Stimulated activated CD4-positive, alpha-beta T cell treated with anti-CD3 and anti-CD28 coated beads, Interleukin-1b, Interleukin-23, amount 100 ng/mL, for 1 hour (primary cell): Measurements from ENCODE around the gene KRI1.
"Not testable (repeated sequence)": the region's sequence is repeated elsewhere in the genome, so short reads cannot be mapped to it uniquely, and the experiment has no call there.

Source experiments
- DNase-seq, 2 donors: peaks; one replicate each; pipeline ENCODE4 v3.0.0-alpha.2; 2020; ENCODE audit warnings: low read depth in 2 of 2

Gene KRI1

DNA sequence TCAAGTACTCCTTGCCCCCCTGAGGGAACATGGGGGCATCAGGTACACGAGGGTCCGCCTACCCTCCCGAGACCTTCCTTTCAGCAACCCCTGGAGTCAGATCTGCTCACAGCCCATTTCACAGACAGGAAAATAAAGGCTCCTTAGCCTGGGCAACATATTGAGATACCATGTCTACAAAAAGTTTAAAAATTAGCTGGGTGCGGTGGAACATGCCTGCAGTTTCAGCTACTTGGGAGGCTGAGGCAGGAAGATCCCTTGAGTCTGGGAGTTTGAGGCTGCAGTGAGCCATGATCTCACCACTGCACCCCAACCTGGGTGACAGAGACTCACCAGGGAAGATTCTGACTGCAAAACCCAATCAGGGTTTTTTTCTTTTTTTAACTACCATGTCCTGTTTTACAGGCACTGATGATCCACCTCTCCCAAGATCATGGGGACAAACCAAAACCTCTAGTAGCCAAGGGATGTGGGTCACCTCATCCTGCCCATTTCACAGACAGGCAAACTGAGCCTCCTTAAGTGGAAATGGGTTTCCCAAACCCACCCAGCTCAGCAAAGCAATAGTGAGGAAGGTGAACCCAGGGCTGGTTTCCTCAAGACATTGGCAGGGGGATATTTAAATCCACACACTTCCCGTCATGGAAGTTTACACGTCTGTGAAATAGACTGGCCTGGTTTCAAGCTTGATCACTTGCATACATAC, 9.4 kb upstream of the KRI1 start:
- no peak for DNase-seq

- no peak for DNase-seq
Observed at GRCh38 chr19:10574462-10574861, 8.7 kb upstream of the KRI1 start.

GRCh38 chr19:10573793-10574192, 8.0 kb upstream of the KRI1 start:
- not testable (repeated sequence) for DNase-seq

DNA sequence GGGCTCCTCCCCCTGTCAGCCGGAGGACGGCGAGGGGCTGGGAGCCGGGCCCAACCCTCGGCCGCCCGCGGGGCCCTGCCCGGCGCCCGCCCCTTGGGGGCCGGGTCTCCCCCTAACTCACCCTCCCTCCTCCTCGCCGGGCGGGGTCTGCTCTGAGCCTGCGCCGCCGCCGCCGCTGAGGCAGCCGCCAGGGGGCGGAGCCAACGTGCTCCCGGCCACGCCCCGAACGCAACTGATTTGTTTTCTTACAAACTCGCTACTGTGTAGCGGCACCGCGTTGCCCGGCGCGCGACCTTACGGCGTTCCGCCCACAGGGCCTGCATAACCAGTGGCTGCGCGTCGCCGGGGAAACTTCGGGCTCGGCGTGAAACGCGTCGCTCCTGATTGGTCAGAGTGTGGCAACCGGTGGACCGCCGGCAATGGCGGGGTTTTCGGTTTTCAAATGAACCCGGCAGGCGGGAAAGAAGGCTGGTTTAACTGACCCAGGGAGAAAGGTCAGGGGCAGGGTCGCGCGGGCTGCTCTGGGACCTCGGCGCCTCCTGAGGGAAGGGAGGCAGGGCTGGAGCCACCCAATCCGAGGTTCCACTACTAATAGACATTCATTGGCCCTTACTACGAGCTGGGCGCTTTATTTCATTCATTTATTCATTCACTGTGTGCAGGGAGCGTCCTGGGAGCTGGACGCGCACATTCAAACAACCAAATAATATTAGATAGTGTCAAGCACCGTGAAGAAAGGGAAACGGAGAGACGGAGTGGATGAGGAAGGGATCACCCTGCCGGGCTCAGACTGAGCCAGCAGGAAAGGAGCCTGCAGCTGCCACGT, 3.2 kb upstream of the KRI1 start, which contains the start of gene CDKN2D:
CDKN2D (minus strand) TSS at position 154 of the 826 bp plus-strand sequence. CDS start 326 bp downstream, outside the sequence.
- peak; percentile 97 to 99 for DNase-seq

GRCh38 chr19:10568062-10568825, 2.4 kb upstream of the KRI1 start:
- no peak for DNase-seq

- DNase-seq, result no peak
Observed at GRCh38 chr19:10567656-10568055, 1.8 kb upstream of the KRI1 start.

DNA sequence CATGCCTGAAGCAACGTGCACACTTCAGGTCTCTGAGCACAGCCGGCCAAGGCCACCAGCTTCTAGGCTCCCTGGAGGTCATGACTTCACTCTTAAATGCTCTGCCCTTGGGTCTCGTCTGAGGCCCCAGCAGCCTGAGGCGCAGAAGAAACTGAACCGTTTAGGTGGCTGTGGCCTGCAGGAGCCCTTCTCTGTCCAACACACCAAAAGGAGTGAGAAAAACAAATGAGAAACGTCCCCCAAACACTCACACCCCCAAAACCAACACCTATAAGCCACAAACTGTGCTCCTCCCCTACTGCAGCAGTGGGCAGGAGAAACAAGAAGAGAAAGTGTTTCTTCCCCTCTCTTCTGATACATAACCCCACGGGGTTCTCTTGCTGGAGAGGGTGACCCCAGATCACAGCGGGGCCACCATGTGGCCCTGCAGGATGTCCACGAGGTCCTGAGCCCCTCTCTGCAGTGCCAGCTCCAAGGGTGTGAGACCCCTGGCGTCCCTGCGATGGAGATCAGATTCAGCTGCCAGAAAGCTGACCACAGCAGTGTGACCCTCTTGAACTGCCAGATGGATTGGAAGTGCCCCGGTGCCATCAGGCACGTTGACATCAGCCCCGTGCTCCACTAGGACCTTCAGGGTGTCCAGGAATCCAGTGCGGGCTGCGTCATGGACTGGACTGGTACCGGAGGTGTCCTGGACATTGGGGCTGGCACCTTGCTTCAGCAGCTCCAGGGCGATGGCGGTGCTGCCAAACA, 1.0 kb upstream of the KRI1 start:
- DNase-seq, result no peak

- DNase-seq, result no peak
Observed at GRCh38 chr19:10566408-10566657, 523 bp upstream of the KRI1 start.

DNA sequence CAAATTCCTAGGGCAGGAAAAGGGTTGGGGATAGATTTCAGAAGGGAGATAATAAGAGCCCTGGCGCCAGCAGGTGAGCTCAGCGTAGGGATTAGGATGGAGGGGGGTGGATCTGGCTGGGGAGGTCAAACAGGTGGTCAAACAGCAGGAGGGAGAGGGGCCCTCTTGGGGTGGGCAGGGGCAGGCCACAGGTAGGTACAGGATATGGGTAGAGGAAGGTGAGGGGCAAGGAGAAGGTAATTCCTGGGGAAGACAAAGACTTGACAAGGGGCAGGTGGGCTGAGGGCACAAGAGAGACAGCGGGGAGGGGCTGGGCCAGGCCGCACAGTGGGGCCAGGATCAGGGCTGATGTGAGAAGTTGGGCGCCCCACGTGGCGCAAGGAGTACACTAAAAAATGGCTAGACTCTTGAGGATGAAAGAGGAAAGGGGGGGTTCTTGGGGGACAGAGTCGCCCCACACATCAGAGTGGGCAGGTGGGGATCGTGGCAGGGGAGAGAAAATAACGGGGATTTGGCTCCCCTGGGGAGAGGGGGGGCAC, 713 bp downstream of the KRI1 start:
- no peak for DNase-seq

DNA sequence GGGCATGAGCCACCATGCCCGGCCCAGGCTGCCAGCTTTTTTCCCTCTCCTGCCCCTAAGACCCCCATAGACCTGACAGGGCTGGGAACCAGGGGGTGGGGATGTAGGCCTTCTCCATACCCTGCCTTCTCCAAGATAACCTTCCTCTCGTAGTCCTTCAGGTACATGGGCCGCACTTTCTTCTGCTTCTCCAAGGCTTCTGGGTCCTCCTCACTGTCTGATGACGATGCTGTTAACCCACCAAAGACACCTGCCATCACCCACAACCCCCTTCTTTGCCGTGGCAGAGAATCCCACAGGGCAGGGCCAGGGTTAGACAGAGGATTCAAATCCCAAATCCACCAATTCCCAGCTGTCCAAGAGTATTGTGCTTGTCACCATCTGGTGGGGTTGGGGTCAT, 3.2 kb downstream of the KRI1 start:
- no peak for DNase-seq

- DNase-seq, result no peak
Observed at GRCh38 chr19:10560154-10560553, 5.7 kb downstream of the KRI1 start.

GRCh38 chr19:10557603-10558197, 8.1 kb downstream of the KRI1 start:
- no peak for DNase-seq

DNA sequence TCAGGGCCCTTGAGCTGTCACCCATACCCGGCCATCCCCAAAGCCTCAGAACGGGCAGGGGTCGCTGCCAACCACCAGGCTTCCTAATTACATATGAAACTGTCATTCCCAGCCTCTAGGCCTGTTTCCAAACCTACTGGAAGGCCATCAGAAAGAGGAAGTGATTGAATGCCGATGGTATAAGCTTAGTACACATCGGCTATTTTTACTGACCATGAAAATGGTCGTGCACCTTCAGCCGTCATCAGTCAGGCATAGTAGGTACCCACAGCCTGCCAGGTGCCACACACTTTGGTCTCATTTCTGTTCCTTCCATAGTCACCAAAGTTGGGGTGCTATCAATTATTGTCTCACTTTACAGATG, 10.2 kb downstream of the KRI1 start:
- DNase-seq, result no peak

- DNase-seq, result no peak
Observed at GRCh38 chr19:10554760-10555609, 10.8 kb downstream of the KRI1 start.

DNA sequence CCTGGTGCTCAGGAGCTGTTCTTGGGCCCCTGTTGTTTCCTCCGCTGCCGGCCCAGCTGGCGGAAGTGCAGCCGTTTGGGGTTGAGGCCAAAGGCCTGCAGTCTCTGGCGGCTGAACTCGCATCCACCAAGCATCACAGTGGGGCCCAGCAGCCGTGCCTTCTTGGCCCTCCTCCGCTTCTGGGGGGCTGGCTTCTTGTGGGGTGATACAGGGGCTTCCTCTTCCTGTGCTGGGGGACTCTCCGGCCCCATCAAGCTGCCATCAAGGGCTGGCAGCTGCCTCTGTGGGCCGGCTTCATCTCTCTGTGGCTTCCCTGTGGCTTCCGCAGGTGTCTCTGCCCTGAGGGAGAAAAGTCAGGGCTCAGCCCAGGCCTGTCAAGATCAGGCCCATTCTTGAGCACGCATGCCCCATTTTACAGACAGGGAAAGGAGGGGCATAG, 11.8 kb downstream of the KRI1 start:
- DNase-seq, result no peak

GRCh38 chr19:10553087-10553667, 12.6 kb downstream of the KRI1 start:
- DNase-seq, result no peak

GRCh38 chr19:10552510-10553053, 13.2 kb downstream of the KRI1 start:
- DNase-seq, result no peak

DNA sequence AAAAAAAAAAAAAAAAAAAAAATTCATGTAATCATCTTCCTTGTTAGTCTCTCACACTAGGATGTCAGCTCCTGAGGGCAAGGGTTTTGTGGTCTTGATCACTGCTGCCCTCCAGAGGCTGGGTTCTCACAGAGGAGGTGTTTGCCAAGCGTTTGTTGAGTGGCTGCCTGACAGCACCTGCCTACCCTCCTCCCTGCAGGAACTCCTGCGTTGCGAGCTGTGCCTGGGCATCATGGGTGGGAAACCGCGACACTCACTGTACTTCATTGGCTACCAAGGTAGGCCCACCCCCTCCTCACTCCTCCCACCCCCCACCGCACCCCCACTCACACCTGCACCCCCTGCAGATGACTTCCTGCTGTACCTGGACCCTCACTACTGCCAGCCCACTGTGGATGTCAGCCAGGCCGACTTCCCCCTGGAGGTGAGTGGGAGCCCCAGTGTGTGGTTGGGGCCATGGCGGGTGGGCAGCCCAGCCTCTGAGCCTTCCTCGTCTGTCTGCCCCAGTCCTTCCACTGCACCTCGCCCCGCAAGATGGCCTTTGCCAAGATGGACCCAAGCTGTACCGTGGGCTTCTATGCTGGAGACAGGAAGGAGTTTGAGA, 14.0 kb downstream of the KRI1 start:
- DNase-seq, result no peak

- not testable (repeated sequence) for DNase-seq
Observed at GRCh38 chr19:10551006-10551405, 14.8 kb downstream of the KRI1 start.
